Upper lobe of left lung (tissue), 6 donors: ENCODE results near the gene HLA-DRB1. TPM values are rescaled to one million over a fixed set of nuclear protein-coding genes. Genes with fewer than 3 reads are reported as not detected.
"Not testable (repeated sequence)": the region's sequence is repeated elsewhere in the genome, so short reads cannot be mapped to it uniquely, and the experiment has no call there.

Experiments
- ATAC-seq, 2 donors: fragments of 200-7000 bp; cut with Tn5 transposase; one replicate each; pipeline ENCODE4 v1.9.1; 2022; ENCODE audit warnings: mild to moderate bottlenecking in 2 of 2, moderate library complexity in 2 of 2; ENCODE audit not compliant: low FRiP score in 2 of 2
- DNase-seq, 2 donors: peaks; one replicate each; pipeline ENCODE4 v3.0.0-alpha.2; 2019 to 2020
- H3K27ac ChIP-seq, 4 donors: fragments of 200-600 bp; sonication (generic); one replicate each; pipeline ENCODE4 v1.5.1; 2016 to 2019
- H3K27me3 ChIP-seq, 4 donors: fragments of 200-600 bp; sonication (generic); one replicate each; pipeline ENCODE4 v1.5.1; 2017 to 2019
- H3K36me3 ChIP-seq, 4 donors: fragments of 200-600 bp; sonication (generic); one replicate each; pipeline ENCODE4 v1.5.1; 2016 to 2019
- H3K4me1 ChIP-seq, 4 donors: fragments of 200-600 bp; sonication (generic); one replicate each; pipeline ENCODE4 v1.5.1; 2018 to 2019
- H3K4me3 ChIP-seq, 4 donors: fragments of 200-600 bp; sonication (generic); one replicate each; pipeline ENCODE4 v1.5.1; 2017 to 2019; ENCODE audit warnings: mild to moderate bottlenecking in 2 of 4, moderate library complexity in 1 of 4
- H3K9me3 ChIP-seq, 4 donors: fragments of 200-600 bp; sonication (generic); one replicate each; pipeline ENCODE4 v1.5.1; 2018 to 2019
- CTCF ChIP-seq, 6 experiments: fragments of 450-650 bp in 4 of 6; fragments of 200-600 bp in 2 of 6; sonication (generic) in 2 of 6; IDR thresholded peaks; one replicate each; pipeline ENCODE4 v1.5.1; 2016 to 2019; ENCODE audit warnings: antibody characterized with exemption in 6 of 6
- EP300 ChIP-seq, 4 donors: sonication (generic); formaldehyde crosslinking; IDR thresholded peaks; one replicate each; pipeline ENCODE4 v1.5.1; 2017; ENCODE audit warnings: antibody characterized with exemption in 4 of 4, control low read depth in 2 of 4
- POLR2A ChIP-seq, 4 donors: fragments of 450-650 bp; IDR thresholded peaks; one replicate each; pipeline ENCODE4 v1.5.1; 2016 to 2017; ENCODE audit warnings: antibody characterized with exemption in 4 of 4, mild to moderate bottlenecking in 2 of 4
- POLR2AphosphoS5 ChIP-seq, 2 donors: sonication (generic); formaldehyde crosslinking; IDR thresholded peaks; one replicate each; pipeline ENCODE4 v1.5.1; 2017; ENCODE audit warnings: antibody characterized with exemption in 2 of 2
- WGBS, 2 donors: methylation state at CpG; one replicate each; pipeline ENCODE4 v1.1.5; 2017 to 2018; 5-methylcytosine and 5-hydroxymethylcytosine counted together
- total RNA-seq, 6 donors: library from RNA; depleted of rRNA in 4 of 6; stranded (reverse); fragments of >200 nt in 4 of 6; gene quantifications; one replicate each; pipeline versions ENCODE4 v1.1.0 to v1.2.1, GENCODE V29; 2016 to 2021
- donor health status: DM: no; HTN: no; CAD: no; lungs with moderate emphysema.
- donor health status: DM: no; HTN: yes; CAD: no; lungs with severe emphysema.

The HLA-DRB1 gene
- total RNA-seq, 6 donors from 2014 or later: 133 to 1,304 (median 370) TPM

GRCh38 chr6:32635526-32636123 is 46.0 kb upstream of the HLA-DRB1 start:
- Histone ChIP-seq H3K4me1 (no peaks in the 10 kb centered on the region), H3K4me3 (no peak overlapping the region), H3K36me3 (no peaks in the 10 kb centered on the region), H3K27ac (no peak overlapping the region), H3K9me3 (no peaks in the 10 kb centered on the region), H3K27me3 (no peaks in the 10 kb centered on the region)
- 46 to 68% methylated on average over 2 of the region's 2 CpGs for WGBS, 2 donors
- TF ChIP-seq POLR2A (IDR thresholded peaks at IDR 0.05) (no peak), POLR2AphosphoS5 (IDR thresholded peaks at IDR 0.05) (no peak), CTCF (IDR thresholded peaks at IDR 0.05) (no peak), EP300 (IDR thresholded peaks at IDR 0.05) (no peak)
- no peak for DNase-seq
- ATAC-seq: no peak

GRCh38 chr6:32629793-32630192 is 40.1 kb upstream of the HLA-DRB1 start:
- not testable (repeated sequence) for H3K27ac ChIP-seq, H3K4me3 ChIP-seq, H3K9me3 ChIP-seq, H3K27me3 ChIP-seq, H3K36me3 ChIP-seq, ATAC-seq, H3K4me1 ChIP-seq
- 97% methylated on average over 13 of the region's 13 CpGs for WGBS, 2 donors
- peak in 1 of 2 donors; percentile 10 for DNase-seq

- ATAC-seq (peak; percentile 22 to 82), DNase-seq (peak in 1 of 2 donors; percentile 76)
- Histone ChIP-seq H3K36me3 (no peaks in the 10 kb centered on the region), H3K9me3 (no peaks in the 10 kb centered on the region), H3K4me3 (no peak overlapping the region), H3K4me1 (peaks cover 0 to 8% (median 0%) of the 10 kb centered on the region in 4 donors), H3K27me3 (no peaks in the 10 kb centered on the region), H3K27ac (peak overlapping the region in 1 of 4 donors; percentile 66)
- 52 to 59% methylated on average over 3 of the region's 3 CpGs for whole genome bisulfite sequencing, 2 donors
- no peak for TF ChIP-seq POLR2A (IDR thresholded peaks at IDR 0.05)
- no peak for TF ChIP-seq CTCF (IDR thresholded peaks at IDR 0.05)
- no peak for TF ChIP-seq POLR2AphosphoS5 (IDR thresholded peaks at IDR 0.05)
- TF ChIP-seq EP300 (IDR thresholded peaks at IDR 0.05): no peak
These were observed 38.2 kb upstream of the HLA-DRB1 start for GRCh38 chr6:32627831-32628230.

GRCh38 chr6:32627249-32627648 is 37.6 kb upstream of the HLA-DRB1 start:
- Histone ChIP-seq H3K27ac (peak overlapping the region in 1 of 4 donors; percentile 66), H3K4me3 (no peak overlapping the region), H3K36me3 (no peaks in the 10 kb centered on the region), H3K4me1 (peaks cover 0 to 8% (median 0%) of the 10 kb centered on the region in 4 donors), H3K9me3 (no peaks in the 10 kb centered on the region), H3K27me3 (no peaks in the 10 kb centered on the region)
- 67 to 80% methylated on average over 3 of the region's 3 CpGs for WGBS, 2 donors
- ATAC-seq (no peak), DNase-seq (no peak)
- TF ChIP-seq EP300 (IDR thresholded peaks at IDR 0.05) (no peak), POLR2AphosphoS5 (IDR thresholded peaks at IDR 0.05) (no peak), CTCF (IDR thresholded peaks at IDR 0.05) (no peak), POLR2A (IDR thresholded peaks at IDR 0.05) (no peak)

- TF ChIP-seq EP300 (IDR thresholded peaks at IDR 0.05): no peak
- no peak for ATAC-seq
- peaks cover 0 to 8% (median 0%) of the 10 kb centered on the region in 4 donors for H3K4me1 ChIP-seq
- DNase-seq: no peak
- no peak overlapping the region for H3K4me3 ChIP-seq
- no peaks in the 10 kb centered on the region for H3K27me3 ChIP-seq
- H3K27ac ChIP-seq: no peak overlapping the region
- WGBS, 2 donors: 38 to 78% methylated on average over 5 of the region's 5 CpGs
- no peaks in the 10 kb centered on the region for H3K9me3 ChIP-seq
- H3K36me3 ChIP-seq: no peaks in the 10 kb centered on the region
These were observed 35.5 kb upstream of the HLA-DRB1 start for GRCh38 chr6:32625137-32625536.

- Histone ChIP-seq H3K27me3 (no peaks in the 10 kb centered on the region), H3K4me3 (no peak overlapping the region), H3K27ac (no peak overlapping the region), H3K4me1 (peaks cover 0 to 8% (median 0%) of the 10 kb centered on the region in 4 donors), H3K36me3 (no peaks in the 10 kb centered on the region), H3K9me3 (no peaks in the 10 kb centered on the region)
- WGBS, 2 donors: 0 to 92% methylated on average over 2 to 3 of the region's 3 CpGs
- TF ChIP-seq CTCF (IDR thresholded peaks at IDR 0.05): no peak
- TF ChIP-seq POLR2A (IDR thresholded peaks at IDR 0.05): no peak
- TF ChIP-seq EP300 (IDR thresholded peaks at IDR 0.05): no peak
- no peak for TF ChIP-seq POLR2AphosphoS5 (IDR thresholded peaks at IDR 0.05)
- DNase-seq: no peak
- ATAC-seq: no peak
These were observed 34.9 kb upstream of the HLA-DRB1 start for GRCh38 chr6:32624565-32624964.
